ENCODE data around the gene CELSR1.

GRCh38 chr22:46436595-46437175 lies 100.7 kb downstream of the CELSR1 start:
- TF ChIP-seq EZH2 (IDR thresholded peaks at IDR 0.05; ENCODE audit: borderline replicate concordance, insufficient read depth, low read depth, low read length, poor library complexity, severe bottlenecking) (no peak), CTCF (IDR thresholded peaks at IDR 0.05) (no peak)
